H1 (cell line): ENCODE results near the gene TAX1BP1. TPM values are rescaled to one million over a fixed set of nuclear protein-coding genes. Genes with fewer than 3 reads are reported as not detected.

ENCODE experiments used
- GTF2F1 ChIP-seq: IDR thresholded peaks from 2 replicates; pipeline ENCODE4 v1.6.1; 2012; ENCODE audit warnings: low read depth, low read length, improper control_type of control experiment, borderline replicate concordance
- SP2 ChIP-seq: IDR thresholded peaks from 2 replicates; pipeline ENCODE4 v1.6.1; 2012; ENCODE audit warnings: mild to moderate bottlenecking, low read length, inconsistent platforms
- SRF ChIP-seq: IDR thresholded peaks from 2 replicates; pipeline ENCODE4 v1.6.1; 2011; ENCODE audit warnings: mild to moderate bottlenecking, low read depth, low read length, moderate library complexity
- polyA plus RNA-seq, 7 experiments: library from polyadenylated mRNA; depleted of rRNA in 3 of 7; stranded (reverse) in 5 of 7; unstranded in 2 of 7; fragments of >200 nt in 5 of 7; fragments of 200-250 nt in 2 of 7; gene quantifications; 1 replicate in 5 of 7; 2 replicates in 1 of 7; 4 replicates in 1 of 7; pipeline versions ENCODE4 v1.2.1 to v1.2.3, GENCODE V29; 2011 to 2013; ENCODE audit warnings: missing spikeins in 2 of 7, mixed read lengths in 2 of 7
- total RNA-seq: library from RNA; stranded (reverse); fragmentation: NEBNext Ultra II Directional; extraction: Animal tissue kit (Norgen Biotek cat#: 25700); gene quantifications from 2 replicates; pipeline ENCODE4 v1.2.1, GENCODE V29; 2021
- TF ChIP-seq, protein P1 (sequence below): fragments of 300-600 bp; sonication (generic); IDR thresholded peaks from 2 replicates; pipeline ENCODE4 v1.7.1; 2012; ENCODE audit warnings: low read length, moderate library complexity, mild to moderate bottlenecking, inconsistent platforms; ENCODE audit not compliant: insufficient replicate concordance

The TAX1BP1 gene
- total and polyA plus RNA-seq, 2 of the 8 experiments (the other 6 are each of a cell fraction or from before 2014, with no cell fraction given): 56.0 to 62.7 TPM

DNA sequence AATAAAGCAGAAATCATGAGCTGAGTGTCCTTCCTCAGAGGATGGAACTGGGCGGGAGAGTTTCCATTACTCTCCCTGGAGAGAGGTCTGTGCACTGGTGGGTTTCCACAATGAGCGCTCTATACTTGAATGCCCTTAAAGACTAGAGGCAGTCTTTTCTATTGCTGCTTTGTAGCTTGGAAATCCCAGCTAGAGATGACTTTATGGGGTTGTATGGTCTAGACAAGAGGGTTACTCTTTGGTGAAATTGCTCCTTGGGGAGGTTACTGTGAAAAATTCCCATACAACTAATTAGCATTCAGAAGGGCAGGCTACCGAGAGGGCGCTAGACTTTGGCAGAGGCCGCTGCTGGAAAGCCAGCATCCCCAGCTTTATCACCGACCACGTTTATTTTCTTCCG lies 136.8 kb downstream of the TAX1BP1 start (continued):
- TF ChIP-seq, protein P1, sequence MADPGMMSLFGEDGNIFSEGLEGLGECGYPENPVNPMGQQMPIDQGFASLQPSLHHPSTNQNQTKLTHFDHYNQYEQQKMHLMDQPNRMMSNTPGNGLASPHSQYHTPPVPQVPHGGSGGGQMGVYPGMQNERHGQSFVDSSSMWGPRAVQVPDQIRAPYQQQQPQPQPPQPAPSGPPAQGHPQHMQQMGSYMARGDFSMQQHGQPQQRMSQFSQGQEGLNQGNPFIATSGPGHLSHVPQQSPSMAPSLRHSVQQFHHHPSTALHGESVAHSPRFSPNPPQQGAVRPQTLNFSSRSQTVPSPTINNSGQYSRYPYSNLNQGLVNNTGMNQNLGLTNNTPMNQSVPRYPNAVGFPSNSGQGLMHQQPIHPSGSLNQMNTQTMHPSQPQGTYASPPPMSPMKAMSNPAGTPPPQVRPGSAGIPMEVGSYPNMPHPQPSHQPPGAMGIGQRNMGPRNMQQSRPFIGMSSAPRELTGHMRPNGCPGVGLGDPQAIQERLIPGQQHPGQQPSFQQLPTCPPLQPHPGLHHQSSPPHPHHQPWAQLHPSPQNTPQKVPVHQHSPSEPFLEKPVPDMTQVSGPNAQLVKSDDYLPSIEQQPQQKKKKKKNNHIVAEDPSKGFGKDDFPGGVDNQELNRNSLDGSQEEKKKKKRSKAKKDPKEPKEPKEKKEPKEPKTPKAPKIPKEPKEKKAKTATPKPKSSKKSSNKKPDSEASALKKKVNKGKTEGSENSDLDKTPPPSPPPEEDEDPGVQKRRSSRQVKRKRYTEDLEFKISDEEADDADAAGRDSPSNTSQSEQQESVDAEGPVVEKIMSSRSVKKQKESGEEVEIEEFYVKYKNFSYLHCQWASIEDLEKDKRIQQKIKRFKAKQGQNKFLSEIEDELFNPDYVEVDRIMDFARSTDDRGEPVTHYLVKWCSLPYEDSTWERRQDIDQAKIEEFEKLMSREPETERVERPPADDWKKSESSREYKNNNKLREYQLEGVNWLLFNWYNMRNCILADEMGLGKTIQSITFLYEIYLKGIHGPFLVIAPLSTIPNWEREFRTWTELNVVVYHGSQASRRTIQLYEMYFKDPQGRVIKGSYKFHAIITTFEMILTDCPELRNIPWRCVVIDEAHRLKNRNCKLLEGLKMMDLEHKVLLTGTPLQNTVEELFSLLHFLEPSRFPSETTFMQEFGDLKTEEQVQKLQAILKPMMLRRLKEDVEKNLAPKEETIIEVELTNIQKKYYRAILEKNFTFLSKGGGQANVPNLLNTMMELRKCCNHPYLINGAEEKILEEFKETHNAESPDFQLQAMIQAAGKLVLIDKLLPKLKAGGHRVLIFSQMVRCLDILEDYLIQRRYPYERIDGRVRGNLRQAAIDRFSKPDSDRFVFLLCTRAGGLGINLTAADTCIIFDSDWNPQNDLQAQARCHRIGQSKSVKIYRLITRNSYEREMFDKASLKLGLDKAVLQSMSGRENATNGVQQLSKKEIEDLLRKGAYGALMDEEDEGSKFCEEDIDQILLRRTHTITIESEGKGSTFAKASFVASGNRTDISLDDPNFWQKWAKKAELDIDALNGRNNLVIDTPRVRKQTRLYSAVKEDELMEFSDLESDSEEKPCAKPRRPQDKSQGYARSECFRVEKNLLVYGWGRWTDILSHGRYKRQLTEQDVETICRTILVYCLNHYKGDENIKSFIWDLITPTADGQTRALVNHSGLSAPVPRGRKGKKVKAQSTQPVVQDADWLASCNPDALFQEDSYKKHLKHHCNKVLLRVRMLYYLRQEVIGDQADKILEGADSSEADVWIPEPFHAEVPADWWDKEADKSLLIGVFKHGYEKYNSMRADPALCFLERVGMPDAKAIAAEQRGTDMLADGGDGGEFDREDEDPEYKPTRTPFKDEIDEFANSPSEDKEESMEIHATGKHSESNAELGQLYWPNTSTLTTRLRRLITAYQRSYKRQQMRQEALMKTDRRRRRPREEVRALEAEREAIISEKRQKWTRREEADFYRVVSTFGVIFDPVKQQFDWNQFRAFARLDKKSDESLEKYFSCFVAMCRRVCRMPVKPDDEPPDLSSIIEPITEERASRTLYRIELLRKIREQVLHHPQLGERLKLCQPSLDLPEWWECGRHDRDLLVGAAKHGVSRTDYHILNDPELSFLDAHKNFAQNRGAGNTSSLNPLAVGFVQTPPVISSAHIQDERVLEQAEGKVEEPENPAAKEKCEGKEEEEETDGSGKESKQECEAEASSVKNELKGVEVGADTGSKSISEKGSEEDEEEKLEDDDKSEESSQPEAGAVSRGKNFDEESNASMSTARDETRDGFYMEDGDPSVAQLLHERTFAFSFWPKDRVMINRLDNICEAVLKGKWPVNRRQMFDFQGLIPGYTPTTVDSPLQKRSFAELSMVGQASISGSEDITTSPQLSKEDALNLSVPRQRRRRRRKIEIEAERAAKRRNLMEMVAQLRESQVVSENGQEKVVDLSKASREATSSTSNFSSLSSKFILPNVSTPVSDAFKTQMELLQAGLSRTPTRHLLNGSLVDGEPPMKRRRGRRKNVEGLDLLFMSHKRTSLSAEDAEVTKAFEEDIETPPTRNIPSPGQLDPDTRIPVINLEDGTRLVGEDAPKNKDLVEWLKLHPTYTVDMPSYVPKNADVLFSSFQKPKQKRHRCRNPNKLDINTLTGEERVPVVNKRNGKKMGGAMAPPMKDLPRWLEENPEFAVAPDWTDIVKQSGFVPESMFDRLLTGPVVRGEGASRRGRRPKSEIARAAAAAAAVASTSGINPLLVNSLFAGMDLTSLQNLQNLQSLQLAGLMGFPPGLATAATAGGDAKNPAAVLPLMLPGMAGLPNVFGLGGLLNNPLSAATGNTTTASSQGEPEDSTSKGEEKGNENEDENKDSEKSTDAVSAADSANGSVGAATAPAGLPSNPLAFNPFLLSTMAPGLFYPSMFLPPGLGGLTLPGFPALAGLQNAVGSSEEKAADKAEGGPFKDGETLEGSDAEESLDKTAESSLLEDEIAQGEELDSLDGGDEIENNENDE: no peak
- TF ChIP-seq SP2 (no peak), GTF2F1 (no peak), SRF (no peak)
- TF ChIP-seq, all 59 proteins: peak for 0
